Gastrocnemius medialis (tissue), 4 donors: ENCODE measurements around the gene RSU1.

Experiments used
- POLR2A ChIP-seq, 2 donors: fragments of 450-650 bp; IDR thresholded peaks; one replicate each; pipeline ENCODE4 v1.6.1; 2017; ENCODE audit warnings: antibody characterized with exemption in 2 of 2, mild to moderate bottlenecking in 2 of 2, moderate library complexity in 2 of 2
- TF ChIP-seq, protein P1 (sequence below), 5 experiments: fragments of 450-650 bp in 3 of 5; fragments of 200-600 bp in 2 of 5; sonication (generic) in 2 of 5; IDR thresholded peaks in 4 of 5; conservative IDR thresholded peaks in 1 of 5; 1 replicate in 4 of 5; 2 replicates in 1 of 5; pipeline ENCODE4 v1.5.1; 2016 to 2019; ENCODE audit warnings: antibody characterized with exemption in 5 of 5, mild to moderate bottlenecking in 3 of 5, moderate library complexity in 3 of 5

GRCh38 chr10:16737420-16737819 lies 79.8 kb downstream of the RSU1 start:
- TF ChIP-seq, protein P1, sequence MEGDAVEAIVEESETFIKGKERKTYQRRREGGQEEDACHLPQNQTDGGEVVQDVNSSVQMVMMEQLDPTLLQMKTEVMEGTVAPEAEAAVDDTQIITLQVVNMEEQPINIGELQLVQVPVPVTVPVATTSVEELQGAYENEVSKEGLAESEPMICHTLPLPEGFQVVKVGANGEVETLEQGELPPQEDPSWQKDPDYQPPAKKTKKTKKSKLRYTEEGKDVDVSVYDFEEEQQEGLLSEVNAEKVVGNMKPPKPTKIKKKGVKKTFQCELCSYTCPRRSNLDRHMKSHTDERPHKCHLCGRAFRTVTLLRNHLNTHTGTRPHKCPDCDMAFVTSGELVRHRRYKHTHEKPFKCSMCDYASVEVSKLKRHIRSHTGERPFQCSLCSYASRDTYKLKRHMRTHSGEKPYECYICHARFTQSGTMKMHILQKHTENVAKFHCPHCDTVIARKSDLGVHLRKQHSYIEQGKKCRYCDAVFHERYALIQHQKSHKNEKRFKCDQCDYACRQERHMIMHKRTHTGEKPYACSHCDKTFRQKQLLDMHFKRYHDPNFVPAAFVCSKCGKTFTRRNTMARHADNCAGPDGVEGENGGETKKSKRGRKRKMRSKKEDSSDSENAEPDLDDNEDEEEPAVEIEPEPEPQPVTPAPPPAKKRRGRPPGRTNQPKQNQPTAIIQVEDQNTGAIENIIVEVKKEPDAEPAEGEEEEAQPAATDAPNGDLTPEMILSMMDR (IDR thresholded peaks at IDR 0.05 in 4 of 5, conservative IDR thresholded peaks at IDR 0.05 in 1 of 5): no peak
- no peak for TF ChIP-seq POLR2A (IDR thresholded peaks at IDR 0.05)
